HepG2 (cell line): ENCODE results near the gene ZNF618. TPM values are rescaled to one million over a fixed set of nuclear protein-coding genes. Genes with fewer than 3 reads are reported as not detected.
A peak's percentile ranks its signal among the peaks of the same experiment; 100 is the strongest.

ENCODE experiments used
- FOSL2 ChIP-seq: sonication (generic); formaldehyde crosslinking; IDR thresholded peaks from 2 replicates; pipeline ENCODE4 v1.4.0; 2020; ENCODE audit warnings: missing genetic modification reagents
- KDM2A ChIP-seq: sonication (generic); formaldehyde crosslinking; IDR thresholded peaks from 2 replicates; pipeline ENCODE4 v1.4.0; 2020; ENCODE audit warnings: low read depth, missing genetic modification reagents, borderline replicate concordance
- KDM5B ChIP-seq: sonication (generic); formaldehyde crosslinking; IDR thresholded peaks from 2 replicates; pipeline ENCODE4 v1.4.0; 2020; ENCODE audit warnings: missing genetic modification reagents, mild to moderate bottlenecking, borderline replicate concordance
- LCORL ChIP-seq, 2 experiments: fragments of 450-650 bp in 1 of 2; sonication (generic) in 1 of 2; formaldehyde crosslinking in 1 of 2; IDR thresholded peaks; 2 replicates each; pipeline versions ENCODE4 v1.5.0 to v1.6.1; 2017 to 2020; ENCODE audit warnings: antibody characterized with exemption in 1 of 2, missing genetic modification reagents in 1 of 2
- MTF1 ChIP-seq: sonication (generic); formaldehyde crosslinking; IDR thresholded peaks from 2 replicates; pipeline ENCODE4 v1.5.0; 2020; ENCODE audit warnings: missing genetic modification reagents
- NCOR1 ChIP-seq: fragments of 200-600 bp; sonication (generic); IDR thresholded peaks from 2 replicates; pipeline ENCODE4 v1.7.0; 2017; ENCODE audit warnings: antibody characterized with exemption, low read length, borderline replicate concordance
- PHF5A ChIP-seq: IDR thresholded peaks from one replicate; pipeline ENCODE4 v1.6.1; 2018; ENCODE audit warnings: low read depth, missing genetic modification reagents; ENCODE audit not compliant: unreplicated experiment
- REL ChIP-seq: sonication (generic); formaldehyde crosslinking; conservative IDR thresholded peaks from 2 replicates; pipeline ENCODE4 v1.8.0; 2022; ENCODE audit warnings: mild to moderate bottlenecking, missing genetic modification reagents, moderate library complexity
- SALL1 ChIP-seq: sonication (generic); formaldehyde crosslinking; IDR thresholded peaks from 2 replicates; pipeline ENCODE4 v1.8.0; 2022; ENCODE audit warnings: mild to moderate bottlenecking, missing genetic modification reagents
- SP5 ChIP-seq: IDR thresholded peaks from 2 replicates; pipeline ENCODE4 v1.6.1; 2016; ENCODE audit warnings: low read depth, borderline replicate concordance
- SUZ12 ChIP-seq: fragments of 150-350 bp; IDR thresholded peaks from 2 replicates; pipeline ENCODE4 v1.6.1; 2014; ENCODE audit warnings: low read depth, low read length
- TGIF2 ChIP-seq: IDR thresholded peaks from 2 replicates; pipeline ENCODE4 v1.6.1; 2016; ENCODE audit warnings: control low read depth, missing compliant biosample characterization
- YY1 ChIP-seq: IDR thresholded peaks from 2 replicates; pipeline ENCODE4 v1.6.1; 2011; ENCODE audit warnings: low read length, low read depth, moderate library complexity, mild to moderate bottlenecking; ENCODE audit not compliant: insufficient read depth, insufficient replicate concordance
- ZEB1 ChIP-seq: IDR thresholded peaks from 2 replicates; pipeline ENCODE4 v1.6.1; 2012; ENCODE audit warnings: mild to moderate bottlenecking, low read depth, inconsistent platforms; ENCODE audit not compliant: insufficient replicate concordance
- ZFYVE20 ChIP-seq: sonication (generic); formaldehyde crosslinking; IDR thresholded peaks from 2 replicates; pipeline ENCODE4 v1.8.0; 2023; ENCODE audit warnings: low read depth, mild to moderate bottlenecking, moderate library complexity, missing genetic modification reagents, borderline replicate concordance
- ZNF235 ChIP-seq: sonication (generic); formaldehyde crosslinking; IDR thresholded peaks from 2 replicates; pipeline ENCODE4 v1.8.1; 2023; ENCODE audit warnings: mild to moderate bottlenecking, missing genetic modification reagents, borderline replicate concordance
- ZNF292 ChIP-seq: sonication (generic); formaldehyde crosslinking; IDR thresholded peaks from 2 replicates; pipeline ENCODE4 v1.8.1; 2022; ENCODE audit warnings: mild to moderate bottlenecking, low read depth, missing genetic modification reagents, borderline replicate concordance
- ZNF510 ChIP-seq: sonication (generic); formaldehyde crosslinking; IDR thresholded peaks from 2 replicates; pipeline ENCODE4 v1.4.0; 2020; ENCODE audit warnings: low read depth, mild to moderate bottlenecking, missing genetic modification reagents
- ZNF564 ChIP-seq: sonication (generic); formaldehyde crosslinking; IDR thresholded peaks from 2 replicates; pipeline ENCODE4 v1.8.1; 2023; ENCODE audit warnings: mild to moderate bottlenecking, missing genetic modification reagents
- ZNF615 ChIP-seq: sonication (generic); formaldehyde crosslinking; IDR thresholded peaks from 2 replicates; pipeline ENCODE4 v1.5.0; 2020; ENCODE audit warnings: mild to moderate bottlenecking, missing genetic modification reagents, borderline replicate concordance
- ZNF816 ChIP-seq: sonication (generic); formaldehyde crosslinking; IDR thresholded peaks from 2 replicates; pipeline ENCODE4 v1.8.0; 2022; ENCODE audit warnings: missing genetic modification reagents, mild to moderate bottlenecking, borderline replicate concordance
- polyA plus RNA-seq, 8 experiments: library from polyadenylated mRNA; depleted of rRNA in 3 of 8; stranded (reverse) in 7 of 8; unstranded in 1 of 8; fragments of >200 nt; fragmentation: Illumina TruSeq in 4 of 8; extraction: Trizol in 4 of 8; gene quantifications; 2 replicates each; pipeline versions ENCODE4 v1.2.1 to v1.2.3, GENCODE V29; 2011 to 2016; ENCODE audit warnings: low read depth in 4 of 8, missing spikeins in 1 of 8, mixed read lengths in 1 of 8; ENCODE audit not compliant: insufficient read depth in 1 of 8
- total RNA-seq, 5 experiments: library from RNA; depleted of rRNA; stranded (reverse); fragments of >200 nt; fragmentation: Illumina TruSeq; extraction: Trizol; gene quantifications; 2 replicates each; pipeline ENCODE4 v1.2.3, GENCODE V29; 2016; ENCODE audit warnings: low read depth in 1 of 5
- TF ChIP-seq, protein P1 (sequence below): IDR thresholded peaks from 2 replicates; pipeline ENCODE4 v1.6.1; 2018; ENCODE audit warnings: missing genetic modification reagents
- TF ChIP-seq, protein P2 (sequence below): sonication (generic); formaldehyde crosslinking; IDR thresholded peaks from 2 replicates; pipeline ENCODE4 v1.4.0; 2020; ENCODE audit warnings: mild to moderate bottlenecking, low read depth, missing genetic modification reagents
- TF ChIP-seq, protein P3 (sequence below): sonication (generic); formaldehyde crosslinking; IDR thresholded peaks from 2 replicates; pipeline ENCODE4 v1.4.0; 2020; ENCODE audit warnings: mild to moderate bottlenecking, missing genetic modification reagents

ZNF618 gene
- total and polyA plus RNA-seq, 2 of the 13 experiments (the other 11 are each of a cell fraction or from before 2014, with no cell fraction given) = 0.07 TPM

DNA sequence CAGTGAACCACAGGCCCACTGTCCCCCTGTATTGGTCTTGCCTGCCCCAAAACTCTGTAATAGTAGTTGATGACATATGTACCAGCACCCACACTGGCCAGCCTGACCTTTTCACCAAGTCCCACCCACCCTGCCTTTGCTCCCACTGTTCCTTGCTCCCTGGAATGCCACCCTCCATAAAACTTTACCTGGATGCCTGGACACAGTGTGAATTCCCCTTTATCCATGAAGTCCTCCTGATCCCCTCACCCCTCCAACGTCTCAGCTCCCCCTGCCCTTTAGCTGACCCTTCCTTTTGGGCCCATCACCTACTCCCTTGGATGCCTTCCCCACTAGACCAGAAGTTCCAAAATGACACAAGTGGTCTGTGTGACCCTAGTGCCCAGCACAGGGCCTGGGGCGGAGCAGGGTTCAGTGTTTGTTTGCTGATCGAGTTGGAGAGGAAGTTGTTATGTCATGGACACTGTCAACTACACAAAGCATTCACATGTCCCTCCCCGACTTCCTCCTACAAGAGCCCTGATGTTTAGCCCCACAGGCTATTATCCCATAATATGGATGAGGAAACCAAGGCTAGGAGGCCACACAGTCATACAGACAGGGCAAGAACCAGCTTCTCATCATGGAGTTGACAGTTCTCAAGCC lies 185.8 kb downstream of the ZNF618 start (continued):
- TF ChIP-seq KDM2A (CRISPR knock-in tag) (no peak), KDM5B (no peak), ZNF615 (no peak), TGIF2 (no peak), REL (CRISPR knock-in tag) (no peak), PHF5A (peak; percentile 30), SP5 (CRISPR knock-in tag) (peak; percentile 99), ZNF292 (peak; percentile 31; the same call in 1 of the 2 replicates), YY1 (no peak), ZNF235 (CRISPR knock-in tag) (no peak), MTF1 (CRISPR knock-in tag) (no peak), SUZ12 (no peak), ZFYVE20 (CRISPR knock-in tag) (no peak), ZNF816 (no peak), ZNF564 (CRISPR knock-in tag) (no peak), NCOR1 (no peak), LCORL (IDR thresholded peaks at IDR 0.05) (no peak), LCORL (CRISPR knock-in tag; IDR thresholded peaks at IDR 0.05) (peak; percentile 94), SALL1 (CRISPR knock-in tag) (peak; percentile 89), FOSL2 (CRISPR knock-in tag) (peak; percentile 41), ZNF510 (no peak), ZEB1 (no peak)
- TF ChIP-seq, protein P1, sequence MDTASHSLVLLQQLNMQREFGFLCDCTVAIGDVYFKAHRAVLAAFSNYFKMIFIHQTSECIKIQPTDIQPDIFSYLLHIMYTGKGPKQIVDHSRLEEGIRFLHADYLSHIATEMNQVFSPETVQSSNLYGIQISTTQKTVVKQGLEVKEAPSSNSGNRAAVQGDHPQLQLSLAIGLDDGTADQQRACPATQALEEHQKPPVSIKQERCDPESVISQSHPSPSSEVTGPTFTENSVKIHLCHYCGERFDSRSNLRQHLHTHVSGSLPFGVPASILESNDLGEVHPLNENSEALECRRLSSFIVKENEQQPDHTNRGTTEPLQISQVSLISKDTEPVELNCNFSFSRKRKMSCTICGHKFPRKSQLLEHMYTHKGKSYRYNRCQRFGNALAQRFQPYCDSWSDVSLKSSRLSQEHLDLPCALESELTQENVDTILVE = no peak
- TF ChIP-seq, protein P2, sequence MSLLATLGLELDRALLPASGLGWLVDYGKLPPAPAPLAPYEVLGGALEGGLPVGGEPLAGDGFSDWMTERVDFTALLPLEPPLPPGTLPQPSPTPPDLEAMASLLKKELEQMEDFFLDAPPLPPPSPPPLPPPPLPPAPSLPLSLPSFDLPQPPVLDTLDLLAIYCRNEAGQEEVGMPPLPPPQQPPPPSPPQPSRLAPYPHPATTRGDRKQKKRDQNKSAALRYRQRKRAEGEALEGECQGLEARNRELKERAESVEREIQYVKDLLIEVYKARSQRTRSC (CRISPR knock-in tag) = no peak
- TF ChIP-seq, protein P3, sequence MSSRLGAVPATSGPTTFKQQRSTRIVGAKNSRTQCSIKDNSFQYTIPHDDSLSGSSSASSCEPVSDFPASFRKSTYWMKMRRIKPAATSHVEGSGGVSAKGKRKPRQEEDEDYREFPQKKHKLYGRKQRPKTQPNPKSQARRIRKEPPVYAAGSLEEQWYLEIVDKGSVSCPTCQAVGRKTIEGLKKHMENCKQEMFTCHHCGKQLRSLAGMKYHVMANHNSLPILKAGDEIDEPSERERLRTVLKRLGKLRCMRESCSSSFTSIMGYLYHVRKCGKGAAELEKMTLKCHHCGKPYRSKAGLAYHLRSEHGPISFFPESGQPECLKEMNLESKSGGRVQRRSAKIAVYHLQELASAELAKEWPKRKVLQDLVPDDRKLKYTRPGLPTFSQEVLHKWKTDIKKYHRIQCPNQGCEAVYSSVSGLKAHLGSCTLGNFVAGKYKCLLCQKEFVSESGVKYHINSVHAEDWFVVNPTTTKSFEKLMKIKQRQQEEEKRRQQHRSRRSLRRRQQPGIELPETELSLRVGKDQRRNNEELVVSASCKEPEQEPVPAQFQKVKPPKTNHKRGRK (CRISPR knock-in tag) = no peak
